ENCODE measurements around the gene SASH1.
A peak's percentile ranks its signal among the peaks of the same experiment; 100 is the strongest.
"Not testable (repeated sequence)": the region's sequence is repeated elsewhere in the genome, so short reads cannot be mapped to it uniquely, and the experiment has no call there.

Gene SASH1

DNA sequence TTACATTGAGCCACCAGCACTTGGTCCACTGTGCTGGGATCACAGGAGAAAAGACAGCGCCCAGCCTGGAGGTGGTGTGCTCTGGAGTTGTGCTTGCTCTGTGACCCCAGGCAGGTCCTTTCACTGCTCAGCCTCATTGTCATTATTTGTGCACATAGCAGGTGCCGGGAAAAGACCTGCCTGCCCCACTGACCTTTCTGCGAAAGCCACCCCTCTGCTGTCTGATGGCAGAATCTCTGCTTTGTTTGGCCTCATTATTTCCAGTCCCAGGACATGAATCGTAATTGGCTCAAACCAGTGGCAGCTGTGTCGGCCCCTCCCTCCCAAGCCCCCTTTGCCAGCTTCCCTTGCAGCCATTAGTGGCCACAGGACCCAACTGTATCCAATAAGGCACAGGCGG lies 219.0 kb downstream of the SASH1 start:
- FAIRE-seq, result no peak

DNA sequence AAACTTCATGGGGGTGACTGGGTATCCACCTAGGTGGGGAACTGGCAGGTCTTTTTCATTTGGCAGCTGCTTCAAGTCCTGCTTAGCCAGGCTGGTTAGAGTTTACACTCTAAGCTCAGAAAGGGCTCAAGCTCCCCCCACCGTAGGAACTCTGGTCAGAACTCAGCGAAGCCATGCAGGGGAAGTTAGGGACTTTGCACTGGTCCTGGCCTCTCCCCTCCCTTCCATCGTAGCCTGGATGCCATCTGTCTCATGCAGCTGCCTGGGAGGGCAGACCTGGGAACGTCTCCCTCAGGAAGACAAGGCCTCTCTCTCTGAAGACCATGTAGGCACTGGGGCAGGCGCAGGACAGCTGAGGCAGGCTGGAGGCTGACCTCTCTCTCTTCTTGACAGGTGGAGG lies 220.4 kb downstream of the SASH1 start:
- no peak for FAIRE-seq

DNA sequence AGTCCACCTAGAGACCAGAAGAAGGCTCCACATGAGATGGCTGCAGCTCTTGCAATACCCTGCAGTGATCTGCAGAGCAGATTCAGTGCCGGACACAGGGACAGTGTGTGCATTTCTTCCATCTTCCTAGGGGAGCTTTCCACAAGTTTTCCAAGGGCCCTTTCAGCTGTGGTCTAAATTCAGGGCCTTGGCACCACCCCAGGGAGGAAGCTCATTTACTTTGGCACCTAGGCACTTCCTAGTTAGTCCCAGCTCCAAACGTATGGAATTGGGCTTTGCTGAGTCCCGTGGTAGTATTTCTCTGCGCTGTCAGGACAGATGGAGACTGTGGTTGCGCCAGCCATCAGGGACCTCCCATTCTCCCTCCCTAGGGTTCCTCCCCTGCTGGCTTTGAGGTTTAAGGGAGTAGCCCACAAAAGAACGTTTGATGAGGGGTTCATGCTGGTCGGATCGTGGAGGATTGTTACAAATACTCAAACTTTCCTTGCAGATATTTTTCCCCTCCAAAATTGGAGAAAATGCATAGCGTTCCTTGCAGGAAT lies 221.9 kb downstream of the SASH1 start:
- no peak for FAIRE-seq

DNA sequence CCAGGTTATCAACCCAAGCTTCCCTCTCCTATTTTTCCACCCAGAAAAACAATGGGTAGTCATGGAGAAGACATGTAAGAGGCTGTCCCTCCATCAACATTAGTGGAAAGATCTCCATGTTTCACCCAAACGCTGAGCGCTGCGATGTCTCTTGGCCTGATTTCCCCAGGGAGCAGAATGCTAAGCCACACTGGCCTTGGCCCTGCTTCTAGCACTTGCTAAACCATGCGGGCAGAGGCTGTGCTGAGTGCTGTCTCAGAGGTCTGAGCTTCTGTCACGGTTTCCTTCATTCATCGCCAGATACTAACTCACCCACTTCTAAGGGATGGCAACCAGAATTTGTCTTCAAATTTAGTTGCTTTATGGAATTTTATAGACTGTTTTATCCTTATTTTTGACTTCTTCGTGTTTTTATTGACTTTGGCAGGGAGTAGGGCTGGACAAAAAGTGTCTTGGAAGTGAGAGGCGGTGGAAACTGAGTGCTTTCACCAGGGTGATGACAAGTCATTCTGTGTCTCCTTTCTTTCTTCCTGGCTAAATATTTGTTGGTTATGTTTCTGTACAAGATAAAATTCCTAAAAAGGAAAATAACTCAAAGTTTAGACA lies 222.8 kb downstream of the SASH1 start:
- FAIRE-seq, result no peak

DNA sequence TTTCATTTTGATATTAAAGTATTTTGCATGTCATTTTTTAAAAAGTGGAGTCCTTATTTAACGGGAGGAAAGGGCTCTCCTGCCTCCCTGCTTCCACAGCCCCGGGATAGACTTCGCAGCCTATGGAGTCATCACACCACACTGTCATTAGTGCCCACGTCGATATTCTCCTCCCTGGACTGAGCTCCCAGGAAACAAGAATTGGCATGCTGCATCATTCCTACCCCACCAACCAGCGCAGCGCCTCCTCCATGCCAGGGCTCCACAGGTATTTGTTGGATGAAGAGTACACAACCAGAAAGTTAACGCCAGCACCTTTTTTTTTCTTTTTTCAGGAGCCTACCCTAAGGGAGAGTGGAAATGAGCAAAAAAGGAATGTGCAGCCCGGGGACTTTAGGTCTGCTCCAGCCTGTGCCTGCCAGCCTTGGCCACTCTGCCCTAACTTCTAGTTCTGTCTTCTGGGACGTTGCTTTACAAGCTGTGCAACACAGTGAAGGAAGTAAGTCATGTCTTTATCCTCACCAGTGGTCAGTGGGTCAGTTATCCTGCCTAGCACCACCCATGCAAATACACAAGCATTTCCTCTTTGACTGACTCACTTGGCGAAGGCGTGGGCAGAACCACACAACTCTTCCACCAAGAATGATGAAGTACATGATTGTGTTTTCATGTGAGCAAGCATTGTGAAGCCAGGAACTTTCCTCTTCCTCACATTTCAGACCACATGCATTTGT lies 223.5 kb downstream of the SASH1 start:
- FAIRE-seq, result no peak

DNA sequence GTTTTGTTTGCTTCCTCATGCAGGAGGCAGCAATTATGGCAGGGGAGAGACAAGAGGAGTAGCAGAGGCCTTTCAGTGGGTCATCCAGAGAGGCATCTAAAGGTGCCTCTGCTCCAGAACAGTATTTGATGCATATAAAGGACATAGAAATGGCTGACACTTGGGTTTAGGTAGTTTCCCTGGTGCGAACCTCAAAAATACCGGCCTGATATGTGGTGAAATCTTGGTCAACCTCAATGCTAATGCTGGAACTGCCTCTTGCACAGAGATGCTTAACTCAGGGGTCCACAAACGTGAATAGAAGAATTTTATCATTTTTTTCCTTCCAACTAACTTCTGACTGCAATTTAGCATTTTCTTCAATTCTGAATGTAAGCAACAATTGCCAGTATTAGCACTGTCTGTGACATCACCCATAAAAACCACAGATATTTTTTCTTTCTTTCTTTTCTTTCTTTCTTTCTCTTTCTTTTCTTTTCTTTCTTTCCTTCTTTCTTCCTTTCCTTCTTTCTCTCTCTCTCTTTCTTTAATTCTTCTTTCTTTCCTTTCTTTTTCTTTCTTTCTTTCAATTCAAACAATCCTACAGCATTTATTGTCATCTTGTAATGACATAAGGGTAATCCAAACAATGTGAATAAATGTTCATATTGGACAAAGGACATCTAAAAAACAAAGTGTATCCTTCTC lies 224.2 kb downstream of the SASH1 start:
- no peak for FAIRE-seq

DNA sequence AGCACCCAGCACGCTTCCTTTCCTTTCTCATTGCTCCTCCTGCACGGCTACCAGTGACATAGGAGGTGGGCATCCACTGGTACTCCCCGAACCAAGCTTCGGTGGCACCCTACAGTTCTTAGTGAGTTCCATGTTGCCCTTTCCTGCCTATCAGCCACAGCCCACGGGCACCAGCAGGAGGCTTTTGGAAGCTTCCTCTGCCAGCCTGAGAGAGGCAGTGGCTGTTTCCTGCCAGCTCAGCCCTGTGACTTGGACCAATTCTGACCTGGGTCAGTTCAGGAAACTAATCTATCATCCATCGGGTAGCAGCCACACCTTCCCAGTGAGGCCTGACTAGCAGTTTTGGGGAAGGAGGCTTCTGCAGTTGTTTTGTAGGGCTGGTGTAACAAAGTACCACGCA lies 227.8 kb downstream of the SASH1 start:
- FAIRE-seq, result no peak

DNA sequence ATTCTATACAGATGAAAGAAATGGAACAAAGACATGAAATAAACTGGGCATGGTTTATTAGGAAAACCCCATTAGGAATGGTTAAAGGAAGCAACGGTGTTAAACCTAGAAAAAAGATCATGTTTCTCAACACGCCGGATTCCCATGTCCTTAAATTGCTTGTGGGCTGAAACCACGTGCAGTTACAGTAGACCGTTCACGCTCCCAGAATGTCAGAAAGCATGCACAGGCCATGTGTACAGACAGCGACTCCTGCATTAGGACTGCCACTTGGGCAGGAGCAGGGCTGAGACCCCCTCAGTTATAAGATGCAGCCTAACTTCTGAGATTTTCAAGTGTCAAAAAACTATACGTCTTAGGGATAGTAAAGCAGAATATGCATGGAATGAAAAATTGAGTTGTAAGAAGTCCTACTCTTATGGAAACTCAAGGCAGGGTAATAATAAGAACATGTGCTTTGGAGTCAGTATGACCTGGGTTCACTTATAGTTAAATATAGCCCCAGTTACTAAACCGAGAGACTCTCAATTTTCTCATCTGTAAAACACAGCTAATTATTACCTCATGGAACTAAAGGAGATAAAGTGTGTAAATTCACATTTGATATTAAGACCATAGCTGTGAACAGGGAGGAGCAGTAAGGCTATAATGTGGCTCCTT lies 230.2 kb downstream of the SASH1 start:
- no peak for FAIRE-seq

DNA sequence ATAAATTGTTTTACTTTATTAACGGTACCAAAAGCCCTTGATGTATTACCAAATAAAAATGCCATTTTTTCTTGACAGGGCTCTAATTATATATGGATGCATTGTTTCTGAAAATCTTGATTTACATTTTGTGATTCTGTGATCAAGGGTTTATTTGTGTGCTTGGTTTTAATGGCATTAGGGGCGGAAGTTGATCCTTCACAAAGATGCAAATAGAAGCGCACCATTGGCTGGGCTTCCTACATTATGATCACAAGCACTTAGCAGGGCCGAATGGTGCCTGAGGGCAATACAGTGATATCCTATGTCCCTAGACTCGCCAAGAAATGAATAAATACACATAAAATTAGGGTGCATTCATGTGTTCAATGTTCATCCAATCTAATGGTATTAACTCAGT lies 231.3 kb downstream of the SASH1 start:
- FAIRE-seq, result no peak

DNA sequence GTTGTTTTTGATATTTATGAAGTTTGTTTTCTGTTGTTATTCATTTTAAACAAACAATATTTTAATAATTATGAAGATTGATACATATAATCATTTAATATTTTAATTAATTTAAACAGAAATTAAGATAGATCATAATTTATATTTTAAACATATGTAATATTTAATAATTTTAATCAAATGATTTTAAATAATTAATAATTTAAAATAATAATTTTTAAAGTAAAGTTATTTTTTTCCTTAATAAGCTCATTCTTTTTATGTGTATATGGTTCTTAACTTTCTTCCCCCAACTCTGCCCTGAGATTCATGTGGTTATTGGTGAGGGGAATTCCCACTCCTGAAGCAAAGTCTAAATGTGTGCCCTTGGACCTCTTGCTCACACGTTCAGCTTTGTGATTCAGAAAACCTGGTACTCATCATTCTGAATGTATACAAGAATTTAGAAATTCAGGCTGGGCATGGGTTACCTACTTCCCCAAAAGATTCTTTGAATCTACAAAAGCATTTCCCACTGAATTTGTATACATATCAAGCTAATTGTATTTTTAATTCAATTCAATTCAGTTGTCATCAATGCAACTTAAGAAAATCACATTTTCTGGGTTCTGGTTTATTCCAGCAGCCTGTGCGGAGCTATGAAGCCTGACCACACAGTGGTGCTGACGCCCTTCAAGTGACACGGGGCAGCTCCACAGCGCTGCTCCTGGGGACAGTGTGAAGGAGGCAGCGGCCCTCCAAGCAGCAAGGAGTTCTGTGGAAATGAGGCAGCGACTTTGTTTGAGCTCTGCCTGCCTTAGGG lies 235.2 kb downstream of the SASH1 start:
- FAIRE-seq, result peak; percentile 96

DNA sequence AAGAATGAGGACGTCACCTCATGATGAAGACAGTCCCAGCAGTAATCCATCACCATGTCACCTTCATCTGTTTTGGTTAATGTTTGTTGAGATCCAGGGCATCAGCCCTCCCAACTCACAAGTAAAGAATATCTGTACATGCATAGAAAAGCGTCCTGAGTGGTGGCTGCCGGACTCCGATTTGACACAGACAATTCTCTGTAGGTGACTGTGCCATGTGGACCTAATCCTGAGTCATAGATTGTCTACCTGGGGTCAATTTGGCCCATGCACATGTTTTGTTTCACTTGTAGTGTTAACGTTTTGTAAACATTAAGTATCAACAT lies 235.8 kb downstream of the SASH1 start:
- FAIRE-seq, result no peak

DNA sequence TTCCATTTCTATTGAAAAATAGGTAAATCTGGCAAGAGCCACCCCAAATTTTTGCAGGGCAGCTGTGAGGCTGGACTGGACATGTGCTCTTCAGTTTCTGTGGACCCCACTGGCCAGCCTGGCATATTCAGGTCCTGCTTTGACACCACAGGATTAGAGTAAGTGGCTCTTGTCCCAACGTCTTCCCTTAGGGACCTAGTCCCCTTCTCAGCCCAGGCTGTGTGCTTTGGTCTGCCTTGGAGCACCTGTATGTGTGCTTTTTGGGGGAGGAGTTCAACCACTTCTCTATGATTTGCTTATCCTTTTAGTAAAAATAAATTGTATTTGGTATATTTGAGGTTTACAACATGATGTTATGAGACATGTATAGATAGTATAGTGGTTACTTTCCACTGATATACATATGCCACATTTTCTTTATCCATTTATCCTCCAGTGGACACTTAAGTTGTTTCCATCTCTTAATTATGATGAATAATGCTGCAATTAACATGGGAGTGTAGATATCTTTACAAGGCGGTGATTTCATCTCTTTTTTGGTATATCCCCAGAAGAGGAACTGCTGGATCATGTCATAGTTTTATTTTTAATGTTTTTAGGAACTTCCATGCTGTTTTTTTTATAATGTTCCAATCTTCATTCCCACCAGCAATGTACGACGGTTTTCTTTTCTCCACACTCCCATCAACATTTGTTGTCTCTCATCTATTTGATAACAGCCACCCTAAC lies 236.4 kb downstream of the SASH1 start:
- FAIRE-seq, result no peak

DNA sequence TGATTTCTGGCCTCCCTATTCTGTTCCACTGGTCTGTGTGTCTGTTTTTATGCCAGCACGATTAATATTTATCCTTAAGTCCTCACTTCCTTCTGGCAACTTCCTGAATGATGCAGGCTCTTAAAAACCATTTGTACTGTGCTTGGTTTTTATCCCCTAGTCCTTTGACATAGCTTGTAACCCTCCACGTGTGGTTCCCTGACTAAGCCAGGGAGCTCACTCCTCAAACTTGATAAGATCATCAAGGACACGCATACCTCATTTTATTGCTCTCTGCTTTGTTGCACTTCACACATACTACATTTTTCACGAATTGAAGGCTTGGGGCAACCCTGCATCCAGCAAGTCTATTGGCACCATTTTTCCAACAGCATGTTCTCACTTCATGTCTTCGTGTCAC lies 237.8 kb downstream of the SASH1 start:
- FAIRE-seq, result no peak

DNA sequence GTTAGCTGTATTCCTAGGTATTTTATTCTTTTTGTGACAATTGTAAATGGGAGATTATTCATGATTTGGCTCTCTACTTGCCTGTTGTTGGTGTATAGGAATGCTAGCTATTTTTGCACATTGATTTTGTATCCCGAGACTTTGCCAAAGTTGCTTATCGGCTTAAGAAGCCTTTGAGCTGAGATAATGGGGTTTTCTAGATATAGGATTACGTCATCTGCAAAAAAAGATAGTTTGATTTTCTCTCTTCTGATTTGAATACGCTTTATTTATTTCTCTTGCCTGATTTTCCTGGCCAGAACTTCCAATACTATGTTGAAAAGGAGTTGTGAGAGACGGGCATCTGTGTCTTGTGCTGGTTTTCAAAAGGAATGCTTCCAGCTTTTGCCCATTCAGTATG lies 241.0 kb downstream of the SASH1 start:
- no peak for FAIRE-seq

DNA sequence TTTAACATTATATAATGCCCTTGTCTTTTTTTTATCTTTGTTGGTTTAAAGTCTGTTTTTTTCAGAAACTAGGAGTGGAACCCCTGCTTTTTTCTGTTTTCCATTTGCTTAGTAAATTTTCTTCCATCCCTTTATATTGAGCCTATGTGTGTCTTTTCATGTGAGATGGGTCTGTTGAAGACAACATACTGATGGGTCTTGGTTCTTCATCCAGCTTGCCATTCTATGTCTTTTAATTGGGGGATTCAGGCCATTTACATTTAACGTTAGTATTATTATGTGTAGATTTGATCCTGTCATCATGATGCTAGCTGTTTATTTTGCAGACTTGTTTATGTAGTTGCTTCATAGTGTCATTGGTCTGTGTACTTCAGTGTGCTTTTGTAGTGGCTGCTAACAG lies 243.0 kb downstream of the SASH1 start:
- FAIRE-seq, result not testable (repeated sequence)

DNA sequence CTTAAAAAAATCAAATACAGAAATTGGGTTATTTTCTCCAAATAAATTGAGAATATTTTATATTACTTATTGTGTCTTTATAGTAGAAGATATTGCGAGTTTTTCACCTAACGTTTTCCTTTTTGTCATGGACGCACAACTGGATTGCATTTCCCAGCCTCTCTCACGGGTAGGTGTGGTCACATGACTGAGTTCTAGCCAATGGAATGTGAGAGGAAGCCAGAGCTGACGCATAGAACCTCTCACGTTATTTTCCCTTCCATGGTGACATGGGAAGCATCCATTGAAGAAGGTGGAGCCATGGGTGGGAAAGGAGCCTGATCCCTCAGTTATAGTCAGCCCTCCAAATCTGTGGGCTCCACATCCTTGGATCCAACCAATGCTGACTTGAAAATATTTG lies 248.2 kb downstream of the SASH1 start:
- no peak for FAIRE-seq

DNA sequence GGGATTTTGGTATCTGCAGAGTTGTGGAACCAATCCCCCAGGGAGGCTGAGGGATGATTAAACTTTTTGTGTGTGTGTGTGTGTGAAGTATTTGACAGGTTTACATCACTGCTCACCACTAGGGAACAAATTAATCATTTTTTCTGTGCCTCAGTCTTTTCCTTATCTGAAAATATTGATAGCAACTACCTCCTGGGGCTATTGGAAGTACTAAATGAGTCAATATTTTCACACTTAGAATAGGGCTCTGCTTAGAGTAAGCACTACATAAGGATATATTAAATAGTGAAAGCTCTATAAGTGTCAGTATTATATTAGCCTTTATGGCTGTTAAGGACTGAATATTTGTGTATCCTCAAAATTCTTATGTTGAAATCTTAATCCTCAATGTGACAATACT lies 249.0 kb downstream of the SASH1 start:
- FAIRE-seq, result no peak

DNA sequence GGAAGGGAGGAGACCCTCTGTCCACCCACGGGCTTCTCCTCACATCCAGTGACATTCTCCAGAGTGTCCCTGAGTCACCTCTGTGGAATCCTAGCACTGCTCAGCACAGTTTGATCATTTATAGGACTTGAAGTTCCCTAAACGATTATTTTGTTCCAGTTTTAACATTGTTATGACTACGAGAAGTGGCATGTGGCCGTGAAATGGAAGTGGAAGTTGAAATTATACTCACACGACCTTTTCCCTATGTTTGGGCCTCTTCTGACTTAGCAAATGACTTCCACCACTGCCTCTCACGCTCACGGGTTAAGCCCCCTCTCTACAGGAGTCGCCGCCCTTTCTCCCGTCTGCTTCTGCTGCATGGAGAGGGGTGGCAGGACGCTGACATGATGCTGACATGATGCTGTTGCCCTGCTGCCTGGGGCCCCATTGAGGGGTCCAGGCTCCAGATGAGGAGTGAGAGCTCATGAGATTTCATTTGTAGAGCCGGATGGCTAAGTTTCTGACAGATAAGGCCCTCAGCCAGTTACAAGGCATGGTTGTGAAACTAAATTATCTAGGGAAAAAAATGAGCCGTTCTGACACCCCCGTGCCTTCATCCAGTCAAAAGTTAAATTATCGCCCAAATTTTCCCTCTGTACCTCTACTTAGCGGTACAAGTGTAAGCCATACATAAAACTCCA lies 250.6 kb downstream of the SASH1 start:
- FAIRE-seq, result no peak

DNA sequence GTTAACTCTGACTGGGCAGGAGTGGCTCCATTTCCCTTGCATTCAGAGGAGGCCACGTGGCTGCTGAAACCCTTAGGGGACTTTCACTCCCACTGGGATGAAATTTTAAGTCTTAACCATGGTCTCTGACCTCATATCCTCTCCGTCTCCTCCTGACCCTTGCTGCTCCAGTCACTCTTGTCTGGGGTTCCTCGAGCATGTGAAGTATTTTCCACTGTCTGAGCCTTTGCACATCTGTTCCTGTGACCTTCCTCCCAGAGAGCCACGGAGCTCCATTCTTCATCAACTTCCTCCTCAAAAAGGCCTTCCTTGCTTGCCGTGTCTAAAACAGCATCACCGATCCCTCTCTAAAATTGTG lies 251.2 kb downstream of the SASH1 start:
- no peak for FAIRE-seq

DNA sequence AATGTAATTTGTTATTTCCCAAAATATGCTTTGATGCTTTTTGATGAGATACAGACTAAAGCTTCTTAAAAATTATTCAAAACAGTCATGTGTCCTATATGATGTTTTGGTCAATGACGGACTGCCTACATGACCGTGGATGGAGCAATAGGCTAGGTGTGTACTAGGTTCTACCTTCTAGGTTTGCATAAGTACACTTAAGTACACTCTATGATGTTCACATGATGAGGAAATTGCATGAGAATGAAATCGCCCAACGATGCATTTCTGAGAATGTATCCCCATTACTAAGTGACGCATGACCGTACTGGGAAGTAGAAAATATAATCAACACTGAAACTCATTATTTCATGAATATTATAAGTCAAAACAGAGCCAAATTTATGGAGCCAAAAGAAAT lies 252.9 kb downstream of the SASH1 start:
- FAIRE-seq, result no peak

DNA sequence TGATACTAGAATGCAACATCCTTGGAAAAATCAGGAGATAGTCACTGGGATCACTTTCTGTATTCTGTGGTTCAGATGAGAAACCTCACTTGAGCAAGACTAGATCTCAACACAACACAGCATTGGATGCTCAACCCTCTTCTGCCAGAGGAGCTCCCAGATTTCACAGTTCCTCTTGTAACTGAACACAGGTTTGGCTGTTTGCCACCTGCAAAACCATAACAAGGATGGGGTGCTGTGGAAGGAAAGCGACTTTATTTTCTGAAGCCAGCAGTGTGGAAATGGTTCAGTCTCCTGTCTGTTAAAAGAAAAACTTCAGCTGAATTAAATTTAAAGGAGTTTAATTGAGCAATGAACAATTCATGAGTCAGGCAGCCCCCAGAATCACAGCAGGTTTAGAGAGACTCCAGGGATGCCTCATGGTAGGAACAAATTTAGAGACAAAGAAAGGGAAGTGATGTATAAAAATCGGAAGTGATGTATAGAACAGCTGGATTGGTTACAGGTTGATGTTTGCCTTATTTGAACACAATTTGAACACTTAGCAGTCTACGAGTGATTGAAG lies 254.3 kb downstream of the SASH1 start:
- FAIRE-seq, result no peak
